HEK293 (cell line): ENCODE results near the gene RACK1.

Experiments used
- CTCF ChIP-seq: fragments of 450-650 bp; formaldehyde crosslinking; IDR thresholded peaks from 2 replicates; pipeline ENCODE4 v1.5.1; 2016; ENCODE audit warnings: missing biosample characterization, missing genetic modification characterization
- KLF16 ChIP-seq: fragments of 450-650 bp; formaldehyde crosslinking; IDR thresholded peaks from 2 replicates; pipeline ENCODE4 v1.5.1; 2017; ENCODE audit warnings: missing biosample characterization, missing genetic modification characterization
- REST ChIP-seq: fragments of 450-650 bp; formaldehyde crosslinking; IDR thresholded peaks from 2 replicates; pipeline ENCODE4 v1.5.1; 2016; ENCODE audit warnings: missing biosample characterization, missing genetic modification characterization
- TCF7L2 ChIP-seq: IDR thresholded peaks from 2 replicates; pipeline ENCODE4 v1.6.1; 2011; ENCODE audit warnings: low read depth, mild to moderate bottlenecking, inconsistent platforms, low read length, moderate library complexity, borderline replicate concordance
- YY1 ChIP-seq: fragments of 450-650 bp; formaldehyde crosslinking; IDR thresholded peaks from 2 replicates; pipeline ENCODE4 v1.5.1; 2018; ENCODE audit warnings: missing biosample characterization, missing genetic modification characterization
- ZBTB11 ChIP-seq: fragments of 450-650 bp; formaldehyde crosslinking; conservative IDR thresholded peaks from 2 replicates; pipeline ENCODE4 v1.5.1; 2016; ENCODE audit warnings: low read depth, missing biosample characterization, missing genetic modification characterization
- ZBTB20 ChIP-seq: fragments of 450-650 bp; formaldehyde crosslinking; IDR thresholded peaks from 2 replicates; pipeline ENCODE4 v1.5.1; 2016; ENCODE audit warnings: missing biosample characterization, missing genetic modification characterization
- ZNF148 ChIP-seq: fragments of 450-650 bp; formaldehyde crosslinking; IDR thresholded peaks from 2 replicates; pipeline ENCODE4 v1.5.0; 2017; ENCODE audit warnings: missing biosample characterization, missing genetic modification characterization, borderline replicate concordance
- ZNF274 ChIP-seq, 2 experiments: fragments of 200-500 bp in 1 of 2; fragments of 450-650 bp in 1 of 2; sonication (Bioruptor generic) in 1 of 2; formaldehyde crosslinking in 1 of 2; IDR thresholded peaks; 2 replicates each; pipeline versions ENCODE4 v1.5.1 to v1.6.1; 2014 to 2016; ENCODE audit warnings: borderline replicate concordance in 1 of 2, inconsistent platforms in 1 of 2, low read length in 1 of 2, missing biosample characterization in 1 of 2, missing genetic modification characterization in 1 of 2
- ZNF416 ChIP-seq: fragments of 450-650 bp; formaldehyde crosslinking; IDR thresholded peaks from 2 replicates; pipeline ENCODE4 v1.5.1; 2016; ENCODE audit warnings: missing biosample characterization, missing genetic modification characterization
- ZNF629 ChIP-seq: fragments of 450-650 bp; formaldehyde crosslinking; IDR thresholded peaks from 2 replicates; pipeline ENCODE4 v1.5.1; 2017; ENCODE audit warnings: missing biosample characterization, missing genetic modification characterization
- ZNF777 ChIP-seq: fragments of 450-650 bp; formaldehyde crosslinking; IDR thresholded peaks from 2 replicates; pipeline ENCODE4 v1.5.1; 2017; ENCODE audit warnings: missing biosample characterization, missing genetic modification characterization, borderline replicate concordance
- ZSCAN4 ChIP-seq: fragments of 450-650 bp; formaldehyde crosslinking; IDR thresholded peaks from 2 replicates; pipeline ENCODE4 v1.5.1; 2017; ENCODE audit warnings: missing biosample characterization, missing genetic modification characterization
- TF ChIP-seq, protein P1 (sequence below): fragments of 450-650 bp; formaldehyde crosslinking; IDR thresholded peaks from 2 replicates; pipeline ENCODE4 v1.5.1; 2016; ENCODE audit warnings: missing biosample characterization, missing genetic modification characterization

GRCh38 chr5:181236954-181237641 lies 6.6 kb downstream of the RACK1 start:
- no peak for TF ChIP-seq ZBTB11 (tag by site-specific recombination)
- TF ChIP-seq CTCF (tag by site-specific recombination), result no peak
- TF ChIP-seq ZBTB20 (tag by site-specific recombination), result no peak
- no peak for TF ChIP-seq ZSCAN4
- TF ChIP-seq ZNF777 (tag by site-specific recombination), result no peak
- no peak for TF ChIP-seq TCF7L2
- TF ChIP-seq, protein P1, sequence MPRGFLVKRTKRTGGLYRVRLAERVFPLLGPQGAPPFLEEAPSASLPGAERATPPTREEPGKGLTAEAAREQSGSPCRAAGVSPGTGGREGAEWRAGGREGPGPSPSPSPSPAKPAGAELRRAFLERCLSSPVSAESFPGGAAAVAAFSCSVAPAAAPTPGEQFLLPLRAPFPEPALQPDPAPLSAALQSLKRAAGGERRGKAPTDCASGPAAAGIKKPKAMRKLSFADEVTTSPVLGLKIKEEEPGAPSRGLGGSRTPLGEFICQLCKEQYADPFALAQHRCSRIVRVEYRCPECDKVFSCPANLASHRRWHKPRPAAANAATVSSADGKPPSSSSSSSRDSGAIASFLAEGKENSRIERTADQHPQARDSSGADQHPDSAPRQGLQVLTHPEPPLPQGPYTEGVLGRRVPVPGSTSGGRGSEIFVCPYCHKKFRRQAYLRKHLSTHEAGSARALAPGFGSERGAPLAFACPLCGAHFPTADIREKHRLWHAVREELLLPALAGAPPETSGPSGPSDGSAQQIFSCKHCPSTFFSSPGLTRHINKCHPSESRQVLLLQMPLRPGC, result no peak
- no peak for TF ChIP-seq REST (tag by site-specific recombination)
- no peak for TF ChIP-seq ZNF416 (tag by site-specific recombination)
- TF ChIP-seq YY1 (tag by site-specific recombination), result no peak
- TF ChIP-seq ZNF629, result no peak
- TF ChIP-seq KLF16 (tag by site-specific recombination), result no peak
- TF ChIP-seq ZNF274 (IDR thresholded peaks at IDR 0.05; ENCODE audit: low read length), result no peak
- no peak for TF ChIP-seq ZNF274 (tag by site-specific recombination; IDR thresholded peaks at IDR 0.05; ENCODE audit: borderline replicate concordance)
- TF ChIP-seq ZNF148, result no peak
